Neural progenitor cell (in vitro differentiated cells): ENCODE measurements around the gene NGFR. TPM values are rescaled to one million over a fixed set of nuclear protein-coding genes. Genes with fewer than 3 reads are reported as not detected.
A peak's percentile ranks its signal among the peaks of the same experiment; 100 is the strongest.

Experiments used
- DNase-seq: peaks from one replicate; pipeline ENCODE4 v3.0.0-alpha.2; 2016; ENCODE audit warnings: low spot score
- H2AFZ ChIP-seq: fragments of 200-600 bp; sonication (generic); replicated peaks from 2 replicates; pipeline ENCODE4 v1.6.1; 2016; ENCODE audit warnings: antibody characterized with exemption
- H3F3A ChIP-seq: fragments of 200-600 bp; sonication (generic); 2 replicates; pipeline ENCODE4 v1.6.1; 2016; ENCODE audit warnings: antibody characterized with exemption, low read depth
- H3K27ac ChIP-seq: fragments of 200-600 bp; sonication (generic); 2 replicates; pipeline ENCODE4 v1.5.1; 2016; ENCODE audit warnings: mild to moderate bottlenecking
- H3K27me3 ChIP-seq: fragments of 200-600 bp; sonication (generic); 2 replicates; pipeline ENCODE4 v1.6.1; 2016; ENCODE audit warnings: mild to moderate bottlenecking, moderate library complexity
- H3K36me3 ChIP-seq: fragments of 200-600 bp; sonication (generic); 2 replicates; pipeline ENCODE4 v1.5.1; 2016
- H3K4me1 ChIP-seq: fragments of 200-600 bp; sonication (generic); 2 replicates; pipeline ENCODE4 v1.6.1; 2016; ENCODE audit warnings: mixed run types
- H3K4me2 ChIP-seq: fragments of 200-600 bp; sonication (generic); 2 replicates; pipeline ENCODE4 v1.6.1; 2016
- H3K4me3 ChIP-seq: fragments of 200-600 bp; sonication (generic); 2 replicates; pipeline ENCODE4 v1.5.1; 2016
- H3K79me2 ChIP-seq: fragments of 200-600 bp; sonication (generic); 2 replicates; pipeline ENCODE4 v1.6.1; 2016; ENCODE audit warnings: low read depth
- H3K9ac ChIP-seq: fragments of 200-600 bp; sonication (generic); 2 replicates; pipeline ENCODE4 v1.6.1; 2016
- H3K9me3 ChIP-seq: fragments of 200-600 bp; sonication (generic); 2 replicates; pipeline ENCODE4 v1.5.1; 2016; ENCODE audit warnings: low read depth
- H4K20me1 ChIP-seq: fragments of 200-600 bp; sonication (generic); 2 replicates; pipeline ENCODE4 v1.6.1; 2016; ENCODE audit warnings: low read depth
- H3K27ac Mint-ChIP-seq: 3 replicates; pipeline ENCODE4 v1.8.0; 2021; ENCODE audit warnings: mixed read lengths
- H3K27me3 Mint-ChIP-seq: 2 replicates; pipeline ENCODE4 v1.8.0; 2022; ENCODE audit warnings: low read depth, mild to moderate bottlenecking, inconsistent platforms, moderate library complexity, mixed read lengths; ENCODE audit not compliant: insufficient read depth
- H3K36me3 Mint-ChIP-seq: 3 replicates; pipeline ENCODE4 v1.8.0; 2021; ENCODE audit warnings: mixed read lengths
- H3K4me1 Mint-ChIP-seq: 3 replicates; pipeline ENCODE4 v1.8.0; 2021; ENCODE audit warnings: mixed read lengths
- H3K4me3 Mint-ChIP-seq: 3 replicates; pipeline ENCODE4 v1.8.0; 2021; ENCODE audit warnings: mild to moderate bottlenecking, moderate library complexity, mixed read lengths
- H3K9me3 Mint-ChIP-seq: 3 replicates; pipeline ENCODE4 v1.8.0; 2020; ENCODE audit warnings: mixed read lengths
- EZH2 ChIP-seq: fragments of 200-600 bp; sonication (generic); IDR thresholded peaks from 2 replicates; pipeline ENCODE4 v1.6.1; 2017; ENCODE audit warnings: antibody characterized with exemption, mild to moderate bottlenecking, moderate library complexity
- EZH2phosphoT487 ChIP-seq: fragments of 200-600 bp; sonication (generic); IDR thresholded peaks from 2 replicates; pipeline ENCODE4 v1.6.1; 2017; ENCODE audit warnings: antibody characterized with exemption
- total RNA-seq: library from RNA; depleted of rRNA; stranded (reverse); fragments of >200 nt; gene quantifications from 2 replicates; pipeline ENCODE4 v1.2.3, GENCODE V29; 2015; ENCODE audit warnings: low replicate concordance
- TF ChIP-seq, protein P1 (sequence below): fragments of 200-600 bp; sonication (generic); IDR thresholded peaks from 2 replicates; pipeline ENCODE4 v1.5.1; 2017; ENCODE audit warnings: antibody characterized with exemption, mild to moderate bottlenecking

Gene NGFR
- total RNA-seq, 1 donor from 2014 or later = 6.6 TPM

DNA sequence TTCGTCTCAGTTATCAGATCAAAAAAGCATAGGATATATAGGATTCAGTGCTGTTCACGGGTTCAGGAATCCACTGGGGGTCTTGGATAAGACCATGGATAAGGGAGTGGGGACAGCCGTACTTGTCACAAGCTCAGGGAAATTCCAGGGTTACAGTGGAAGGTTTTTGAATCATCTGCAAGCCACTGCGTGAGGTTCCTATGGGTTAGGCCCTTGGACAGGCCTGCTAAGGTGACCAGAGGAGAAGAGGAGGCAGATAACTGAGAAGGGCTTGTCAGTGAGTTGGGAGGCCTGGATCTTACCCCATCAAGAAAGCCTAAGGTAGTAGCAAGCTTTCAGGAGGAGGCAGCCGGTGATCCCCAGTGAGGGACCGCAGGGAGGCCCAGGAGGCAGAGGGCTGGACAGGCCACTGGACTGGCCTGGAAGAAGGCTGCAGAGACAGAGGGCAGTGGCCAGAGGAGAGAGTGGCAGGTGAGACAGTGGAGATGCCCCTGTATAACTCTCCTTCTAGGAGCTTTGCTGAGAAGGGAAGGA is 27.3 kb downstream of the NGFR start:
- DNase-seq = no peak

DNA sequence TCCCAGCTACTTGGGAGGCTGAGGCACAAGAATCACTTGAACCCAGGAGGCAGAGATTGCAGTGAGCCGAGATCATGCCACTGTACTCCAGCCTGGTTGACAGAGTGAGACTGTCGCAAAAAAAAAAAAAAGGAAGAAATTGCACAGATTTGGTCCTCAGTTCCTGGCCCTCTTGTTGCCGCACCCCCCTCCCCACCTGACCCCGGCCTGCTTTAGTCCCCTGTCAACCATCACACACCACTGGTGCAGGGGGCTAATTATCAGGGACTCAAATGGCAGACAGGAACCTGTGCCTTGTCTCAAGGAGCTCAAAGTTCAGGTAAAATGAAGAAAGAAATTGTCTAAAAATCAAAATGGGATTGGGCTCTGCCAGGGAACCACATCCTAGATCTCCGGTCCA is 28.1 kb downstream of the NGFR start:
- H2AFZ ChIP-seq = no peak overlapping the region
- H4K20me1 ChIP-seq = no peaks in the 10 kb centered on the region
- H3K27me3 ChIP-seq = no peaks in the 10 kb centered on the region
- no peak overlapping the region for H3K27ac ChIP-seq
- no peaks in the 10 kb centered on the region for H3K9me3 ChIP-seq
- Mint-ChIP-seq H3K4me3 (no peak overlapping the region), H3K9me3 (no peaks in the 10 kb centered on the region), H3K4me1 (peaks cover 22% of the 10 kb centered on the region), H3K27ac (no peak overlapping the region), H3K27me3 (peaks cover 8% of the 10 kb centered on the region), H3K36me3 (no peaks in the 10 kb centered on the region)
- DNase-seq = no peak
- no peaks in the 10 kb centered on the region for H3F3A ChIP-seq
- H3K4me1 ChIP-seq = peaks cover 8% of the 10 kb centered on the region
- no peak overlapping the region for H3K4me3 ChIP-seq
- no peaks in the 10 kb centered on the region for H3K79me2 ChIP-seq
- H3K9ac ChIP-seq = no peak overlapping the region
- TF ChIP-seq EZH2 = no peak
- TF ChIP-seq, protein P1, sequence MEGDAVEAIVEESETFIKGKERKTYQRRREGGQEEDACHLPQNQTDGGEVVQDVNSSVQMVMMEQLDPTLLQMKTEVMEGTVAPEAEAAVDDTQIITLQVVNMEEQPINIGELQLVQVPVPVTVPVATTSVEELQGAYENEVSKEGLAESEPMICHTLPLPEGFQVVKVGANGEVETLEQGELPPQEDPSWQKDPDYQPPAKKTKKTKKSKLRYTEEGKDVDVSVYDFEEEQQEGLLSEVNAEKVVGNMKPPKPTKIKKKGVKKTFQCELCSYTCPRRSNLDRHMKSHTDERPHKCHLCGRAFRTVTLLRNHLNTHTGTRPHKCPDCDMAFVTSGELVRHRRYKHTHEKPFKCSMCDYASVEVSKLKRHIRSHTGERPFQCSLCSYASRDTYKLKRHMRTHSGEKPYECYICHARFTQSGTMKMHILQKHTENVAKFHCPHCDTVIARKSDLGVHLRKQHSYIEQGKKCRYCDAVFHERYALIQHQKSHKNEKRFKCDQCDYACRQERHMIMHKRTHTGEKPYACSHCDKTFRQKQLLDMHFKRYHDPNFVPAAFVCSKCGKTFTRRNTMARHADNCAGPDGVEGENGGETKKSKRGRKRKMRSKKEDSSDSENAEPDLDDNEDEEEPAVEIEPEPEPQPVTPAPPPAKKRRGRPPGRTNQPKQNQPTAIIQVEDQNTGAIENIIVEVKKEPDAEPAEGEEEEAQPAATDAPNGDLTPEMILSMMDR = no peak
- no peak for TF ChIP-seq EZH2phosphoT487
- no peaks in the 10 kb centered on the region for H3K36me3 ChIP-seq
- no peak overlapping the region for H3K4me2 ChIP-seq

More for the DNA sequence above, 27.3 kb downstream of the NGFR start:
- no peak overlapping the region for H3K27ac ChIP-seq
- no peak overlapping the region for H3K4me3 Mint-ChIP-seq
- no peak overlapping the region for H2AFZ ChIP-seq
- H3K27me3 Mint-ChIP-seq = peaks cover 8% of the 10 kb centered on the region
- TF ChIP-seq EZH2 = no peak
- TF ChIP-seq, protein P1 = no peak
- no peak for TF ChIP-seq EZH2phosphoT487
- peak overlapping the region; percentile 13 for H3K9ac ChIP-seq
- no peaks in the 10 kb centered on the region for H3K27me3 ChIP-seq
- H3K9me3 Mint-ChIP-seq = no peaks in the 10 kb centered on the region
- no peaks in the 10 kb centered on the region for H3K36me3 Mint-ChIP-seq
- H3K9me3 ChIP-seq = no peaks in the 10 kb centered on the region
- H3K27ac Mint-ChIP-seq = no peak overlapping the region
- no peak overlapping the region for H3K4me2 ChIP-seq
- no peaks in the 10 kb centered on the region for H3K36me3 ChIP-seq
- H3K4me3 ChIP-seq = no peak overlapping the region
- no peaks in the 10 kb centered on the region for H3K79me2 ChIP-seq
- H4K20me1 ChIP-seq = no peaks in the 10 kb centered on the region
- H3K4me1 Mint-ChIP-seq = peaks cover 16% of the 10 kb centered on the region
- no peaks in the 10 kb centered on the region for H3F3A ChIP-seq
- H3K4me1 ChIP-seq = peaks cover under 1% of the 10 kb centered on the region

DNA sequence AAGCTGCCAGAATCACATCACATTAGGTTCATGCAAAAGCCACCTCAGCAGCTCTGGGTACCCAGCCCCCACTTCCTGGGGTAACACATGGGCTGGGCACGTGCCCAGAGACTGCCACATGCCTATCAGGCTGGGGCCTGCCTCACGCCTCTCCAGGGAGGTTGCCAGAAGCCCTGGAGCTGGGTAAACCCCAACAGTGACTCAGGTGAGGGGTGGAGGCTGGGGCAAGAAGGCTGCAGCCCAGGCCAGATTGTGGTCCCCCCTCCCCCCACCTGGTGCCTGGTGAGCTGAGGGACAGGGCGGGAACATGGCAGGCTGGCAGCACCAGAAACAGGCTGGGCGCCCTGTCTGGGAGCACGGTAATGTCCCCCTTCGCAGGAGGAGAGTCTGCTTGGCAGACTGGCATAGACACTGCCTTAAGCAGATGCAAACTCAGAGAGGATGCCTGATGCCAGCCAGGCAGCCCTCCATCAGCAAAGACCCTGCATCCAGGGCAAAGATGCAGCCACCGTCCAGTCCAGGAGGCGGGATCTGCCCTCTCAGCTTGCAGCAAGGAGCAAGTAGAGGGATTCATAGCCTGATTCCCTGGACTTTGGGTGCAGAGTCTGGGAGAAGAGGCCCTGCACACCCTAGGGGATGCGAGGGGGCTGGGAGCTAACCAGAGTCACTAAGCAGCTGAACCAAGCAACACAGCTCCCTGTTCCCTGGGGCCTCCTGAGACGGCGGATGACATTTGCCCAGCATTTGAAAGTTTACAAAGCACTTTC is 28.8 kb downstream of the NGFR start:
- Mint-ChIP-seq H3K4me1 (peaks cover 25% of the 10 kb centered on the region), H3K36me3 (no peaks in the 10 kb centered on the region), H3K4me3 (no peak overlapping the region), H3K27me3 (peaks cover 3% of the 10 kb centered on the region), H3K27ac (no peak overlapping the region), H3K9me3 (no peaks in the 10 kb centered on the region)
- TF ChIP-seq, protein P1 = no peak
- no peak for TF ChIP-seq EZH2
- TF ChIP-seq EZH2phosphoT487 = no peak
- Histone ChIP-seq H3K36me3 (no peaks in the 10 kb centered on the region), H3K27me3 (no peaks in the 10 kb centered on the region), H3F3A (no peaks in the 10 kb centered on the region), H3K4me2 (no peak overlapping the region), H2AFZ (no peak overlapping the region), H3K27ac (no peak overlapping the region), H3K79me2 (no peaks in the 10 kb centered on the region), H3K9ac (no peak overlapping the region), H3K4me1 (peaks cover 12% of the 10 kb centered on the region), H3K9me3 (no peaks in the 10 kb centered on the region), H4K20me1 (no peaks in the 10 kb centered on the region), H3K4me3 (no peak overlapping the region)
- DNase-seq = no peak
